Endothelial cell of umbilical vein (primary cell): ENCODE data around the gene OSBPL9. TPM values are rescaled to one million over a fixed set of nuclear protein-coding genes. Genes with fewer than 3 reads are reported as not detected.

Experiments
- BruUV-seq: library from RNA; stranded (reverse); fragments of 400-500 nt; replicated peaks from 2 replicates; lab custom pipeline; 2021; lab: Mats Ljungman, UMichigan
- CTCF ChIA-PET: fragments of 300-600, 350-600 bp; sonication (Branson Sonifier 250); formaldehyde crosslinking; loops from one replicate; lab custom pipeline; 2021; ENCODE audit warnings: antibody characterized with exemption, inconsistent platforms; lab: Charles Lee
- POLR2A ChIA-PET: fragments of 300-600, 350-600 bp; sonication (Branson Sonifier 250); formaldehyde crosslinking; loops from one replicate; lab custom pipeline; 2021; ENCODE audit warnings: antibody characterized with exemption, inconsistent platforms; lab: Charles Lee
- DNase-seq: peaks from one replicate; pipeline ENCODE4 v3.0.0-alpha.2; 2011; ENCODE audit warnings: low read depth, low spot score
- FAIRE-seq: peaks from 2 replicates; lab custom pipeline; 2011; peaks lifted over from hg19 to GRCh38; lab: Jason Lieb, UNC
- H2AFZ ChIP-seq: 2 replicates; pipeline ENCODE4 v1.6.0; 2012; ENCODE audit warnings: low read depth, low read length, control low read depth, inconsistent platforms
- H3K27ac ChIP-seq: 2 replicates; pipeline ENCODE4 v1.5.1; 2011; ENCODE audit warnings: low read depth, mild to moderate bottlenecking, control low read depth, low read length, moderate library complexity; ENCODE audit not compliant: insufficient read depth
- H3K27me3 ChIP-seq, 2 experiments: 2 replicates each; pipeline versions ENCODE4 v1.6.0 to v1.6.1; 2011; ENCODE audit warnings: low read length in 2 of 2, mixed read lengths in 1 of 2; ENCODE audit not compliant: control insufficient read depth in 2 of 2, insufficient read depth in 2 of 2
- H3K36me3 ChIP-seq, 2 experiments: 2 replicates in 1 of 2; 3 replicates in 1 of 2; pipeline ENCODE4 v1.5.1; 2011; ENCODE audit warnings: low read length in 2 of 2, mild to moderate bottlenecking in 1 of 2, moderate library complexity in 1 of 2; ENCODE audit not compliant: control insufficient read depth in 2 of 2, insufficient read depth in 2 of 2; ENCODE audit errors: extremely low read depth in 1 of 2
- H3K4me1 ChIP-seq: 3 replicates; pipeline ENCODE4 v1.5.1; 2011; ENCODE audit warnings: mild to moderate bottlenecking, low read length; ENCODE audit not compliant: control insufficient read depth, insufficient read depth; ENCODE audit errors: extremely low read depth
- H3K4me2 ChIP-seq: 2 replicates; pipeline ENCODE4 v1.6.1; 2011; ENCODE audit warnings: low read length, control low read depth, mixed read lengths; ENCODE audit not compliant: insufficient read depth
- H3K4me3 ChIP-seq, 3 experiments: fragments of 200-600 bp in 1 of 3; sonication (generic), shearing (Covaris generic) in 1 of 3; replicated peaks in 1 of 3; 2 replicates each; pipeline ENCODE4 v1.5.1; 2011 to 2016; ENCODE audit warnings: control low read depth in 3 of 3, low read length in 3 of 3, mild to moderate bottlenecking in 2 of 3, inconsistent platforms in 1 of 3, low read depth in 1 of 3, moderate library complexity in 1 of 3; ENCODE audit not compliant: insufficient read depth in 1 of 3
- H3K79me2 ChIP-seq: 2 replicates; pipeline ENCODE4 v1.6.0; 2012; ENCODE audit warnings: low read length, inconsistent platforms; ENCODE audit not compliant: control insufficient read depth, insufficient read depth
- H3K9ac ChIP-seq: replicated peaks from 2 replicates; pipeline ENCODE3; 2011; ENCODE audit warnings: low read length, control low read depth; ENCODE audit not compliant: insufficient read depth; ENCODE audit errors: extremely low read depth
- H3K9me1 ChIP-seq: replicated peaks from 3 replicates; pipeline ENCODE4 v1.6.0; 2011; ENCODE audit warnings: mild to moderate bottlenecking, low read length; ENCODE audit not compliant: control insufficient read depth, insufficient read depth; ENCODE audit errors: extremely low read depth
- H3K9me3 ChIP-seq: replicated peaks from 2 replicates; pipeline ENCODE4 v1.5.1; 2012; ENCODE audit warnings: low read length, inconsistent platforms; ENCODE audit not compliant: control insufficient read depth, insufficient read depth
- H4K20me1 ChIP-seq: replicated peaks from 2 replicates; pipeline ENCODE3; 2011; ENCODE audit warnings: mild to moderate bottlenecking, low read length; ENCODE audit not compliant: control insufficient read depth, insufficient read depth; ENCODE audit errors: extremely low read depth
- EZH2 ChIP-seq: IDR thresholded peaks from 2 replicates; pipeline ENCODE4 v1.6.1; 2012; ENCODE audit warnings: borderline replicate concordance, low read depth, mild to moderate bottlenecking, moderate library complexity, low read length, inconsistent platforms; ENCODE audit not compliant: severe bottlenecking
- FOS ChIP-seq: IDR thresholded peaks from 2 replicates; pipeline ENCODE4 v1.6.1; 2011; ENCODE audit warnings: mild to moderate bottlenecking, low read length, moderate library complexity, borderline replicate concordance; ENCODE audit not compliant: insufficient read depth
- JUN ChIP-seq: IDR thresholded peaks from 2 replicates; pipeline ENCODE4 v1.6.1; 2011; ENCODE audit warnings: borderline replicate concordance, low read depth; ENCODE audit not compliant: insufficient read length, insufficient read depth
- MAX ChIP-seq: IDR thresholded peaks from 2 replicates; pipeline ENCODE4 v1.6.1; 2011; ENCODE audit not compliant: insufficient read depth, insufficient read length
- MYC ChIP-seq: IDR thresholded peaks from one replicate; pipeline ENCODE4 v1.6.1; 2011; ENCODE audit warnings: mild to moderate bottlenecking, low read depth, low read length
- POLR2A ChIP-seq: IDR thresholded peaks from 2 replicates; pipeline ENCODE4 v1.6.1; 2012; ENCODE audit warnings: low read depth, mild to moderate bottlenecking, control low read depth, low read length
- dilution Hi-C: fragments of 300-500 bp; cut with MboI; formaldehyde crosslinking; loops from one replicate; pipeline ENCODE4 v1.15.0; 2019; ENCODE audit warnings: low sequenced_read_pairs; ENCODE audit not compliant: extremely low pct_ligation_motif_present
- intact Hi-C: fragments of 100-400 bp; cut with micrococcal nuclease; formaldehyde crosslinking; loops from one replicate; pipeline ENCODE4 v1.10.0; 2022
- polyA plus RNA-seq, 4 experiments: library from polyadenylated mRNA; depleted of rRNA in 3 of 4; stranded (reverse) in 3 of 4; unstranded in 1 of 4; fragments of >200 nt; gene quantifications; 2 replicates each; pipeline versions ENCODE4 v1.2.1 to v1.2.3, GENCODE V29; 2011 to 2012; ENCODE audit warnings: missing spikeins in 1 of 4
- total RNA-seq: library from RNA; stranded (reverse); gene quantifications from 2 replicates; pipeline ENCODE4 v1.2.3, GENCODE V29; 2021
- TF ChIP-seq, protein P1 (sequence below), 2 donors: IDR thresholded peaks; 1 replicate in 1 of 2; 2 replicates in 1 of 2; pipeline ENCODE4 v1.5.1; 2011; ENCODE audit warnings: low read length in 2 of 2, mild to moderate bottlenecking in 2 of 2, moderate library complexity in 2 of 2, control low read depth in 1 of 2, inconsistent platforms in 1 of 2, low read depth in 1 of 2; ENCODE audit not compliant: insufficient read depth in 1 of 2; ENCODE audit errors: extremely low read depth in 1 of 2

The OSBPL9 gene
- total and polyA plus RNA-seq, 2 donors (not counting 3 experiments of a cell fraction or from before 2014, with no cell fraction given): 46.2 to 80.3 TPM

GRCh38 chr1:51761351-51761750 lies 144.5 kb downstream of the OSBPL9 start:
- H3K27me3 ChIP-seq: no peaks in the 10 kb centered on the region
- H3K9me1 ChIP-seq: no peaks in the 10 kb centered on the region
- intact Hi-C loops (no loop called here), dilution Hi-C loops (no loop called here)
- peaks cover 7% of the 10 kb centered on the region for H3K4me1 ChIP-seq
- H3K36me3 ChIP-seq: peaks cover 0 to 1% of the 10 kb centered on the region in 2 experiments
- no peaks in the 10 kb centered on the region for H4K20me1 ChIP-seq
- no peak for FAIRE-seq
- H3K4me3 ChIP-seq: no peak overlapping the region
- CTCF ChIA-PET: interaction anchor here (1.6 to 2.2 kb wide), 3 partner anchors 11 to 192 kb away, joined by 4 to 9 read pairs (median 7); no protein-coding TSS in a partner anchor
- H2AFZ ChIP-seq: no peak overlapping the region
- no peak overlapping the region for H3K4me2 ChIP-seq
- no peak for DNase-seq
- TF ChIP-seq EZH2: no peak
- TF ChIP-seq, protein P1, sequence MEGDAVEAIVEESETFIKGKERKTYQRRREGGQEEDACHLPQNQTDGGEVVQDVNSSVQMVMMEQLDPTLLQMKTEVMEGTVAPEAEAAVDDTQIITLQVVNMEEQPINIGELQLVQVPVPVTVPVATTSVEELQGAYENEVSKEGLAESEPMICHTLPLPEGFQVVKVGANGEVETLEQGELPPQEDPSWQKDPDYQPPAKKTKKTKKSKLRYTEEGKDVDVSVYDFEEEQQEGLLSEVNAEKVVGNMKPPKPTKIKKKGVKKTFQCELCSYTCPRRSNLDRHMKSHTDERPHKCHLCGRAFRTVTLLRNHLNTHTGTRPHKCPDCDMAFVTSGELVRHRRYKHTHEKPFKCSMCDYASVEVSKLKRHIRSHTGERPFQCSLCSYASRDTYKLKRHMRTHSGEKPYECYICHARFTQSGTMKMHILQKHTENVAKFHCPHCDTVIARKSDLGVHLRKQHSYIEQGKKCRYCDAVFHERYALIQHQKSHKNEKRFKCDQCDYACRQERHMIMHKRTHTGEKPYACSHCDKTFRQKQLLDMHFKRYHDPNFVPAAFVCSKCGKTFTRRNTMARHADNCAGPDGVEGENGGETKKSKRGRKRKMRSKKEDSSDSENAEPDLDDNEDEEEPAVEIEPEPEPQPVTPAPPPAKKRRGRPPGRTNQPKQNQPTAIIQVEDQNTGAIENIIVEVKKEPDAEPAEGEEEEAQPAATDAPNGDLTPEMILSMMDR (IDR thresholded peaks at IDR 0.05; ENCODE audit: extremely low read depth in 1 of 2, insufficient read depth in 1 of 2, low read depth in 1 of 2, low read length in 2 of 2): no peak
- TF ChIP-seq FOS: no peak
- TF ChIP-seq POLR2A: no peak
- no peak for TF ChIP-seq JUN
- no peak for TF ChIP-seq MYC
- no peak for TF ChIP-seq MAX
- no peak overlapping the region for H3K27ac ChIP-seq
- no peaks in the 10 kb centered on the region for H3K79me2 ChIP-seq
- H3K9me3 ChIP-seq: no peaks in the 10 kb centered on the region
- POLR2A ChIA-PET: no interaction called here
- BruUV-seq: no TSS peak
- no peak overlapping the region for H3K9ac ChIP-seq
